HepG2 (cell line): ENCODE results near the gene MEA1. TPM values are rescaled to one million over a fixed set of nuclear protein-coding genes. Genes with fewer than 3 reads are reported as not detected.

ENCODE experiments used
- DR1 ChIP-seq: sonication (generic); formaldehyde crosslinking; IDR thresholded peaks from 2 replicates; pipeline ENCODE4 v1.8.0; 2021; ENCODE audit warnings: mild to moderate bottlenecking, missing genetic modification reagents, inconsistent platforms
- PCBP2 ChIP-seq: fragments of 200-400 bp; formaldehyde crosslinking; optimal IDR thresholded peaks from 2 replicates; pipeline ENCODE3; 2018; ENCODE audit warnings: low read length, low read depth; ENCODE audit not compliant: poor library complexity, severe bottlenecking
- PITX1 ChIP-seq: sonication (generic); formaldehyde crosslinking; IDR thresholded peaks from 2 replicates; pipeline ENCODE4 v1.5.1; 2020; ENCODE audit warnings: mild to moderate bottlenecking, missing genetic modification reagents
- TARDBP ChIP-seq: sonication (generic); formaldehyde crosslinking; IDR thresholded peaks from 2 replicates; pipeline ENCODE4 v1.8.0; 2022; ENCODE audit warnings: mild to moderate bottlenecking, missing genetic modification reagents
- ZNF143 ChIP-seq: sonication (generic); formaldehyde crosslinking; IDR thresholded peaks from 2 replicates; pipeline ENCODE4 v1.4.0; 2020; ENCODE audit warnings: missing genetic modification reagents
- ZNF572 ChIP-seq: sonication (generic); formaldehyde crosslinking; IDR thresholded peaks from 2 replicates; pipeline ENCODE4 v1.5.1; 2020; ENCODE audit warnings: mild to moderate bottlenecking, missing genetic modification reagents
- ZNF614 ChIP-seq: IDR thresholded peaks from 2 replicates; pipeline ENCODE4 v1.6.1; 2018; ENCODE audit warnings: missing biosample characterization, missing genetic modification reagents, inconsistent platforms, borderline replicate concordance
- polyA plus RNA-seq, 8 experiments: library from polyadenylated mRNA; depleted of rRNA in 3 of 8; stranded (reverse) in 7 of 8; unstranded in 1 of 8; fragments of >200 nt; fragmentation: Illumina TruSeq in 4 of 8; extraction: Trizol in 4 of 8; gene quantifications; 2 replicates each; pipeline versions ENCODE4 v1.2.1 to v1.2.3, GENCODE V29; 2011 to 2016; ENCODE audit warnings: low read depth in 4 of 8, missing spikeins in 1 of 8, mixed read lengths in 1 of 8; ENCODE audit not compliant: insufficient read depth in 1 of 8
- total RNA-seq, 5 experiments: library from RNA; depleted of rRNA; stranded (reverse); fragments of >200 nt; fragmentation: Illumina TruSeq; extraction: Trizol; gene quantifications; 2 replicates each; pipeline ENCODE4 v1.2.3, GENCODE V29; 2016; ENCODE audit warnings: low read depth in 1 of 5
- TF ChIP-seq, protein P1 (sequence below): sonication (generic); formaldehyde crosslinking; IDR thresholded peaks from 2 replicates; pipeline ENCODE4 v1.4.0; 2020; ENCODE audit warnings: missing genetic modification reagents
- TF ChIP-seq, protein P2 (sequence below): sonication (generic); formaldehyde crosslinking; IDR thresholded peaks from 2 replicates; pipeline ENCODE4 v1.4.0; 2020; ENCODE audit warnings: mild to moderate bottlenecking, missing genetic modification reagents
- TF ChIP-seq, protein P3 (sequence below): sonication (generic); formaldehyde crosslinking; conservative IDR thresholded peaks from 2 replicates; pipeline ENCODE4 v1.4.0; 2020; ENCODE audit warnings: missing genetic modification reagents
- TF ChIP-seq, protein P4 (sequence below): sonication (generic); formaldehyde crosslinking; IDR thresholded peaks from 2 replicates; pipeline ENCODE4 v1.4.0; 2020; ENCODE audit warnings: missing genetic modification reagents, borderline replicate concordance

Gene MEA1
- total and polyA plus RNA-seq, 2 of the 13 experiments (the other 11 are each of a cell fraction or from before 2014, with no cell fraction given) = 75.6 to 86.2 TPM

DNA sequence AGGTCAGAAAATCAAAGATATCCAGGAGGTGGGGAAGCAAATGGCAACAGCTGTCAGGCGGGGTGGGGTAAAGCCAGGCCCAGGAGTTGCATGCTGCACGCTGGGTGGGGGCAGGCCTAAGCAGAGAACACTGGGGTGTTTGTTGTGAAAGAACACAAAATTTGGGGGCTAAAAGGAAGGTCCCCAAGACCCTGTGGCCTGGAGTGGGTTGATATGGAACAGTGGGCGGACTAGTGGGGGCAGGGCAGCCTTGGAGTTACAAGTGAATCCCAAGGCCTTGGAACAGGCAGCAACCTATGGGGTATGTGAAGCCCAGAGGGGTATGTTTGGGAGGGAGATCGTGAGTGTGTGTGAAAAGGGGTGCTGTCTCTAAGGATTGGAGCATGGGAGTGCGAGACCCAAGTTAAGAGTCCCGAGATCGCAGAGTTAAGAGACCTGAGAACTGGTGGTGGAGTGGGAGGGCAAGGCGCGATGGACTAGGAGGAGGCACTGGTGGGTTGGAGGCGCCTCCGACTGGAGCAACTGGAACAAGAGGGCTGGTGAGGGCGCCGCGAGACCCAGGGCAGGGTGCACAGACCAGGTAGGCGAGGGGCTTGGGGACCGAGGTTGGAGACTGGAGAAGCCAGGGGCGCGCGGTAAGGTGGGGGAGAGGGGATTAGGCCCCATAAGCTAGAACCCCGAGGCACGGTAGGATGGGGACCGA is 39.2 kb upstream of the MEA1 start (continued):
- TF ChIP-seq, protein P1, sequence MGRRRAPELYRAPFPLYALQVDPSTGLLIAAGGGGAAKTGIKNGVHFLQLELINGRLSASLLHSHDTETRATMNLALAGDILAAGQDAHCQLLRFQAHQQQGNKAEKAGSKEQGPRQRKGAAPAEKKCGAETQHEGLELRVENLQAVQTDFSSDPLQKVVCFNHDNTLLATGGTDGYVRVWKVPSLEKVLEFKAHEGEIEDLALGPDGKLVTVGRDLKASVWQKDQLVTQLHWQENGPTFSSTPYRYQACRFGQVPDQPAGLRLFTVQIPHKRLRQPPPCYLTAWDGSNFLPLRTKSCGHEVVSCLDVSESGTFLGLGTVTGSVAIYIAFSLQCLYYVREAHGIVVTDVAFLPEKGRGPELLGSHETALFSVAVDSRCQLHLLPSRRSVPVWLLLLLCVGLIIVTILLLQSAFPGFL = no peak
- TF ChIP-seq, protein P2, sequence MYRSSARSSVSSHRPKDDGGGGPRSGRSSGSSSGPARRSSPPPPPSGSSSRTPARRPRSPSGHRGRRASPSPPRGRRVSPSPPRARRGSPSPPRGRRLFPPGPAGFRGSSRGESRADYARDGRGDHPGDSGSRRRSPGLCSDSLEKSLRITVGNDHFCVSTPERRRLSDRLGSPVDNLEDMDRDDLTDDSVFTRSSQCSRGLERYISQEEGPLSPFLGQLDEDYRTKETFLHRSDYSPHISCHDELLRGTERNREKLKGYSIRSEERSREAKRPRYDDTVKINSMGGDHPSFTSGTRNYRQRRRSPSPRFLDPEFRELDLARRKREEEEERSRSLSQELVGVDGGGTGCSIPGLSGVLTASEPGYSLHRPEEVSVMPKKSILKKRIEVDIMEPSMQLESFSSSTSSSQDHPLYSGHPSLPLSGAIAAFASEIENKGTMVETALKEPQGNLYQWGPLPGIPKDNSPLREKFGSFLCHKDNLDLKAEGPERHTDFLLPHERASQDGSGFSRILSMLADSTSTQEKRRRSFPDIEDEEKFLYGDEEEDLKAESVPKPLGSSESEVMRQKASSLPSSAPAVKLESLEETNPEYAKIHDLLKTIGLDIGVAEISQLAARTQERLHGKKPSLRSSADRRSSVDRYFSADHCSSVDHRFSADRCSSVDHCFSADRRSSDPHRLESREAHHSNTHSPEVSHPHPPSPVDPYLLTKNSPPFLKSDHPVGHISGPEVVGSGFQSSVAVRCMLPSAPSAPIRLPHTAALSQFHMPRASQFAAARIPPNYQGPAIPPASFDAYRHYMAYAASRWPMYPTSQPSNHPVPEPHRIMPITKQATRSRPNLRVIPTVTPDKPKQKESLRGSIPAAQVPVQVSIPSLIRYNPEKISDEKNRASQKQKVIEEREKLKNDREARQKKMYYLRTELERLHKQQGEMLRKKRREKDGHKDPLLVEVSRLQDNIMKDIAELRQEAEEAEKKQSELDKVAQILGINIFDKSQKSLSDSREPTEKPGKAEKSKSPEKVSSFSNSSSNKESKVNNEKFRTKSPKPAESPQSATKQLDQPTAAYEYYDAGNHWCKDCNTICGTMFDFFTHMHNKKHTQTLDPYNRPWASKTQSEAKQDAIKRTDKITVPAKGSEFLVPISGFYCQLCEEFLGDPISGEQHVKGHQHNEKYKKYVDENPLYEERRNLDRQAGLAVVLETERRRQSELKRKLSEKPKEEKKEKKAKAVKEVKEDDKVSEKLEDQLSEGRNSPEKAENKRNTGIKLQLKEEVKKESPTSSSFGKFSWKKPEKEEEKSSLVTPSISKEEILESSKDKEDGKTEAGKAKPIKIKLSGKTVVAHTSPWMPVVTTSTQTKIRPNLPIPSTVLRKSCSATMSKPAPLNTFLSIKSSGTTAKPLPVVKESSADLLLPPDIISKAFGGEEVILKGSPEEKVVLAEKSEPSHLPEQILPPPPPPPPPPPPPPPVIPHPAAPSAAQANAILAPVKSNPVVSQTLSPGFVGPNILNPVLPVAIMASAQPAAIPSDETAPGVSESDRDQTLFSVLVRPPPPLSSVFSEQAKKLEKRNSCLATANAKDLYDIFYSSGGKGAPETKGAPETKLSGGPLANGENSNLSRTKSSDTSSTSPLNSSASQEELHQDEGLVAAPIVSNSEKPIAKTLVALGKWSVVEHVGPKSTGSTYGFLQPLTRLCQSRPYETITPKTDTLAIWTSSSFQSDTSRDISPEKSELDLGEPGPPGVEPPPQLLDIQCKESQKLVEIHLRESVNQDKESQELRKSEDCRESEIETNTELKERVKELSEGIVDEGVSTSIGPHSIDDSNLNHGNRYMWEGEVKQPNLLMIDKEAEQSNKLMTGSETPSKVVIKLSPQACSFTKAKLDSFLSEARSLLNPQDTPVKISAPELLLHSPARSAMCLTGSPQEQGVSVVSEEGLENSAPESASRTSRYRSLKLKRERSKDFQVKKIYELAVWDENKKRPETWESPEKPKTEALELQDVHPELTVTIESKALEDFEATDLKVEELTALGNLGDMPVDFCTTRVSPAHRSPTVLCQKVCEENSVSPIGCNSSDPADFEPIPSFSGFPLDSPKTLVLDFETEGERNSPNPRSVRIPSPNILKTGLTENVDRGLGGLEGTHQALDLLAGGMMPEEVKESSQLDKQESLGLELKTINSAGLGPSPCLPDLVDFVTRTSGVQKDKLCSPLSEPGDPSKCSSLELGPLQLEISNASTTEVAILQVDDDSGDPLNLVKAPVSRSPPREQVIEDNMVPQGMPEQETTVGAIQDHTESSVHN (CRISPR knock-in tag) = no peak
- TF ChIP-seq PITX1 (no peak), ZNF143 (CRISPR knock-in tag) (no peak), DR1 (CRISPR knock-in tag) (no peak), TARDBP (CRISPR knock-in tag) (no peak), PCBP2 (no peak), ZNF572 (CRISPR knock-in tag) (0 out of 2 replicates have a peak, but pooled peaks have one; percentile 10), ZNF614 (no peak)
- TF ChIP-seq, protein P3, sequence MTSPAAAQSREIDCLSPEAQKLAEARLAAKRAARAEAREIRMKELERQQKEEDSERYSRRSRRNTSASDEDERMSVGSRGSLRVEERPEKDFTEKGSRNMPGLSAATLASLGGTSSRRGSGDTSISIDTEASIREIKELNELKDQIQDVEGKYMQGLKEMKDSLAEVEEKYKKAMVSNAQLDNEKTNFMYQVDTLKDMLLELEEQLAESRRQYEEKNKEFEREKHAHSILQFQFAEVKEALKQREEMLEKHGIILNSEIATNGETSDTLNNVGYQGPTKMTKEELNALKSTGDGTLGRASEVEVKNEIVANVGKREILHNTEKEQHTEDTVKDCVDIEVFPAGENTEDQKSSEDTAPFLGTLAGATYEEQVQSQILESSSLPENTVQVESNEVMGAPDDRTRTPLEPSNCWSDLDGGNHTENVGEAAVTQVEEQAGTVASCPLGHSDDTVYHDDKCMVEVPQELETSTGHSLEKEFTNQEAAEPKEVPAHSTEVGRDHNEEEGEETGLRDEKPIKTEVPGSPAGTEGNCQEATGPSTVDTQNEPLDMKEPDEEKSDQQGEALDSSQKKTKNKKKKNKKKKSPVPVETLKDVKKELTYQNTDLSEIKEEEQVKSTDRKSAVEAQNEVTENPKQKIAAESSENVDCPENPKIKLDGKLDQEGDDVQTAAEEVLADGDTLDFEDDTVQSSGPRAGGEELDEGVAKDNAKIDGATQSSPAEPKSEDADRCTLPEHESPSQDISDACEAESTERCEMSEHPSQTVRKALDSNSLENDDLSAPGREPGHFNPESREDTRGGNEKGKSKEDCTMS (CRISPR knock-in tag) = no peak; the same call in 1 of the 2 replicates
- TF ChIP-seq, protein P4, sequence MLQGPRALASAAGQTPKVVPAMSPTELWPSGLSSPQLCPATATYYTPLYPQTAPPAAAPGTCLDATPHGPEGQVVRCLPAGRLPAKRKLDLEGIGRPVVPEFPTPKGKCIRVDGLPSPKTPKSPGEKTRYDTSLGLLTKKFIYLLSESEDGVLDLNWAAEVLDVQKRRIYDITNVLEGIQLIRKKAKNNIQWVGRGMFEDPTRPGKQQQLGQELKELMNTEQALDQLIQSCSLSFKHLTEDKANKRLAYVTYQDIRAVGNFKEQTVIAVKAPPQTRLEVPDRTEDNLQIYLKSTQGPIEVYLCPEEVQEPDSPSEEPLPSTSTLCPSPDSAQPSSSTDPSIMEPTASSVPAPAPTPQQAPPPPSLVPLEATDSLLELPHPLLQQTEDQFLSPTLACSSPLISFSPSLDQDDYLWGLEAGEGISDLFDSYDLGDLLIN = peak; percentile 15; the same call in 1 of the 2 replicates
